ENCODE data around the gene BID. TPM values are rescaled to one million over a fixed set of nuclear protein-coding genes. Genes with fewer than 3 reads are reported as not detected.

The BID gene
- total and polyA plus RNA-seq, 2 of the 8 experiments (the other 6 are each of a cell fraction or from before 2014, with no cell fraction given): 39.3 to 114 TPM

DNA sequence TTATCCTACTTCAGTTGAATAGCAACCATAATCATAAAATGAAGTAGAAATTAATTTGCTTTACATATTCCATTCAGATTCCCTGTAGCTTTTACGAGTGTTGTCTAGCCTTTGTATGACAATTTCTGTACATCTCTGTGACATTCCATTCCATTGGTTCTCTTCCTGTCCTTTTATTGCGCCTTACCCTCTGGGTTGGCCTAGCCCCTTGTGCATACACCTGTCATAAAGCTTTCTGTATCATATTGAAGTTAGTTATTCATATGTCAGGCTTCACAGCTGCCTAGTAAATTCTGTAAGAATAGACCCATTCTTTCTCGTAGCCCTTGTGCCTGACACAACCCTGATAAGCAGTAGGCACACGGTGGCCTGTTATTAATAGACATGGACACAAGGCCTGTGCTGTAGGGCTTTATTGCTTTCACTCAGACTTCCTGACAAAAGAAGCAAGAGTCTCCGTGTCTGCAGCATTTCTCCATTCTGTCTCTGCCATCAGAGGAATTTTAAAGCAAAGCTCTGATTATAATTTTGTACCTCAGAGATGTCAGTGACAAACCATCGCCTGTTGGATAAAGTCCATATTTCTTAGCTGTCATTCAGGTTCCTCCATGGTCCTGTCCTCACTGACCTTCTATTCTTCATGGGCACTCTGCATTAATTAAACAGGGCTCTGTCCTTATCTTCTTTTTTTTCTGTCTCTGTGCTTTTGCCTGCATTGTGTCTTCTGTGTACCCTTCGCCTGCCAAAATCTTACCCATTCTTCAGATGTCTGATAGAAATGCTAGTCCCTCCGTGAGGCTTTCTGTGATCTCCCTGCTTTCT is 49.4 kb downstream of the BID start:
- TF ChIP-seq SP4 (IDR thresholded peaks at IDR 0.05; ENCODE audit: low read length) (no peak), CEBPB (IDR thresholded peaks at IDR 0.05; ENCODE audit: low read depth, low read length) (no peak), CHD1 (IDR thresholded peaks at IDR 0.05; ENCODE audit: low read depth, low read length) (no peak), EP300 (IDR thresholded peaks at IDR 0.05; ENCODE audit: borderline replicate concordance in 1 of 2, low read depth in 2 of 2, low read length in 2 of 2) (no peak), POLR2AphosphoS5 (IDR thresholded peaks at IDR 0.05; ENCODE audit: low read depth, low read length) (no peak), BRCA1 (IDR thresholded peaks at IDR 0.05; ENCODE audit: low read depth, low read length) (no peak), HDAC2 (IDR thresholded peaks at IDR 0.05; ENCODE audit: borderline replicate concordance in 1 of 2, low read depth in 2 of 2, low read length in 2 of 2) (no peak), CBX5 (IDR thresholded peaks at IDR 0.05; ENCODE audit: low read depth, low read length) (no peak)
- TF ChIP-seq, protein P1, sequence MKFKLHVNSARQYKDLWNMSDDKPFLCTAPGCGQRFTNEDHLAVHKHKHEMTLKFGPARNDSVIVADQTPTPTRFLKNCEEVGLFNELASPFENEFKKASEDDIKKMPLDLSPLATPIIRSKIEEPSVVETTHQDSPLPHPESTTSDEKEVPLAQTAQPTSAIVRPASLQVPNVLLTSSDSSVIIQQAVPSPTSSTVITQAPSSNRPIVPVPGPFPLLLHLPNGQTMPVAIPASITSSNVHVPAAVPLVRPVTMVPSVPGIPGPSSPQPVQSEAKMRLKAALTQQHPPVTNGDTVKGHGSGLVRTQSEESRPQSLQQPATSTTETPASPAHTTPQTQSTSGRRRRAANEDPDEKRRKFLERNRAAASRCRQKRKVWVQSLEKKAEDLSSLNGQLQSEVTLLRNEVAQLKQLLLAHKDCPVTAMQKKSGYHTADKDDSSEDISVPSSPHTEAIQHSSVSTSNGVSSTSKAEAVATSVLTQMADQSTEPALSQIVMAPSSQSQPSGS (IDR thresholded peaks at IDR 0.05; ENCODE audit: low read length): no peak
- Histone ChIP-seq H3K4me1 (replicated peaks in 1 of 4; ENCODE audit: control insufficient read depth in 3 of 4, insufficient read depth in 4 of 4, low read length in 3 of 4) (no peaks in the 10 kb centered on the region), H3K79me1 (ENCODE audit: low read depth, low read length) (no peaks in the 10 kb centered on the region; the same call in 1 of the 2 replicates), H3K9ac (replicated peaks in 1 of 4; ENCODE audit: extremely low read depth in 1 of 4, low read depth in 3 of 4, low read length in 3 of 4) (no peak overlapping the region), H2BK12ac (ENCODE audit: low read depth, low read length) (no peak overlapping the region), H4K20me1 (replicated peaks in 1 of 2; ENCODE audit: control insufficient read depth in 1 of 2, insufficient read depth in 2 of 2, low read length in 2 of 2) (no peaks in the 10 kb centered on the region), H3K4me2 (ENCODE audit: insufficient read depth in 1 of 2, low read depth in 2 of 2, low read length in 2 of 2) (no peak overlapping the region), H4K8ac (ENCODE audit: extremely low read depth, insufficient read depth, low read length) (no peak overlapping the region), H3K27ac (ENCODE audit: low read depth, low read length) (no peak overlapping the region), H4K91ac (replicated peaks; ENCODE audit: insufficient read length, low read length) (no peak overlapping the region), H3K23ac (ENCODE audit: insufficient read length) (no peak overlapping the region), H3K56ac (replicated peaks; ENCODE audit: insufficient read length, low read depth, low read length) (no peak overlapping the region), H3K79me2 (ENCODE audit: control insufficient read depth in 1 of 2, insufficient read depth in 2 of 2, low read length in 2 of 2) (no peaks in the 10 kb centered on the region), H3K36me3 (ENCODE audit: control insufficient read depth in 2 of 4, insufficient read depth in 4 of 4, low read length in 3 of 4) (peaks cover 0 to 12% (median 6%) of the 10 kb centered on the region in 4 experiments; a peak in 6 of 8 replicates), H3K27me3 (replicated peaks in 1 of 4; ENCODE audit: control insufficient read depth in 3 of 4, extremely low read depth in 1 of 4, insufficient read depth in 3 of 4, low read length in 3 of 4) (no peaks in the 10 kb centered on the region), H2AFZ (ENCODE audit: low read length) (no peak overlapping the region), H2BK20ac (ENCODE audit: low read length) (no peak overlapping the region), H2BK15ac (ENCODE audit: low read length) (no peak overlapping the region), H2BK120ac (replicated peaks; ENCODE audit: low read depth, low read length) (no peak overlapping the region), H3K18ac (ENCODE audit: extremely low read depth, low read length) (no peak overlapping the region), H3K4ac (replicated peaks; ENCODE audit: insufficient read length, low read depth, low read length) (no peak overlapping the region), H3K14ac (ENCODE audit: insufficient read length) (no peak overlapping the region), H3K9me3 (ENCODE audit: insufficient read depth in 2 of 2, low read depth in 1 of 2, low read length in 1 of 2) (no peaks in the 10 kb centered on the region), H2AK5ac (ENCODE audit: low read depth, low read length) (no peak overlapping the region), H3K4me3 (ENCODE audit: extremely low read depth in 1 of 4, insufficient read depth in 2 of 4, low read depth in 3 of 4, low read length in 4 of 4) (no peak overlapping the region), H3K23me2 (ENCODE audit: low read depth, low read length) (no peaks in the 10 kb centered on the region), H2BK5ac (ENCODE audit: low read depth, low read length) (no peak overlapping the region), H4K5ac (ENCODE audit: insufficient read length, low read depth, low read length) (no peak overlapping the region)
- ChIA-PET POLR2A (ENCODE audit: partially characterized antibody) (interaction anchor here (0.6 kb wide), 1 partner anchor 137 kb away, joined by 3 read pairs; no protein-coding TSS in a partner anchor), CTCF (ENCODE audit: partially characterized antibody) (interaction anchor here (1.0 kb wide), 2 partner anchors 49 to 61 kb away, joined by 3 read pairs; no protein-coding TSS in a partner anchor)
- 94% methylated on average over 8 of the region's 8 CpGs; no CpG with 5 or more reads in 1 of the 2 experiments for WGBS, 2 experiments (ENCODE audit: extremely low coverage in 1 of 2, insufficient coverage in 1 of 2, insufficient read length in 1 of 2, insufficient replicate concordance in 2 of 2, low coverage in 1 of 2, low lambda C conversion rate in 2 of 2, missing lambda C conversion rate in 1 of 2)
- DNase-seq (ENCODE audit: low read depth in 1 of 2, low spot score in 2 of 2): no peak
- no peak for FAIRE-seq
